ENCODE measurements around the gene ZSCAN23.
"Not testable (repeated sequence)": the region's sequence is repeated elsewhere in the genome, so short reads cannot be mapped to it uniquely, and the experiment has no call there.

ZSCAN23 gene

DNA sequence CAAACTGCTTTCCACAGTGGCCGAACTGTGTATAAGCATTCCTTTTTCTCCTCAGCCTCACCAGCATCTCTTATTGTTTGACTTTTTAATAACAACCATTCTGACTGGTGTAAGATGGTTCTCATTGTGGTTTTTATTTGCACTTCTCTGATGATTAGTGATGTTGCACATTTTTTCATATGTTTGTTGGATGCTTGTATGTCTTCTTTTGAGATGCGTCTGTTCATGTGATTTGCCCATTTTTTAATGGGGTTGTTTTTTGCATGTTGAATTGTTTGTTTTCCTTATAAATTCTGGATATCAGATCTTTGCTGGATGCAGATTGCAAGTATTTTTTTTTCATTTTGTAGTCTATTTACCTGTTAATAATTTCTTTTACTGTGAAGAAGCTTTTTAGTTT, 32.5 kb downstream of the ZSCAN23 start:
- TF ChIP-seq, protein P1, sequence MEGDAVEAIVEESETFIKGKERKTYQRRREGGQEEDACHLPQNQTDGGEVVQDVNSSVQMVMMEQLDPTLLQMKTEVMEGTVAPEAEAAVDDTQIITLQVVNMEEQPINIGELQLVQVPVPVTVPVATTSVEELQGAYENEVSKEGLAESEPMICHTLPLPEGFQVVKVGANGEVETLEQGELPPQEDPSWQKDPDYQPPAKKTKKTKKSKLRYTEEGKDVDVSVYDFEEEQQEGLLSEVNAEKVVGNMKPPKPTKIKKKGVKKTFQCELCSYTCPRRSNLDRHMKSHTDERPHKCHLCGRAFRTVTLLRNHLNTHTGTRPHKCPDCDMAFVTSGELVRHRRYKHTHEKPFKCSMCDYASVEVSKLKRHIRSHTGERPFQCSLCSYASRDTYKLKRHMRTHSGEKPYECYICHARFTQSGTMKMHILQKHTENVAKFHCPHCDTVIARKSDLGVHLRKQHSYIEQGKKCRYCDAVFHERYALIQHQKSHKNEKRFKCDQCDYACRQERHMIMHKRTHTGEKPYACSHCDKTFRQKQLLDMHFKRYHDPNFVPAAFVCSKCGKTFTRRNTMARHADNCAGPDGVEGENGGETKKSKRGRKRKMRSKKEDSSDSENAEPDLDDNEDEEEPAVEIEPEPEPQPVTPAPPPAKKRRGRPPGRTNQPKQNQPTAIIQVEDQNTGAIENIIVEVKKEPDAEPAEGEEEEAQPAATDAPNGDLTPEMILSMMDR (IDR thresholded peaks at IDR 0.05; ENCODE audit: borderline replicate concordance, control extremely low read depth, extremely low read depth, insufficient read depth, missing control alignments), result no peak
- in situ Hi-C loops (cut with MboI; ENCODE audit: low sequenced_read_pairs, unreplicated experiment), result no loop called here
- no peak for DNase-seq (ENCODE audit: low spot score)

DNA sequence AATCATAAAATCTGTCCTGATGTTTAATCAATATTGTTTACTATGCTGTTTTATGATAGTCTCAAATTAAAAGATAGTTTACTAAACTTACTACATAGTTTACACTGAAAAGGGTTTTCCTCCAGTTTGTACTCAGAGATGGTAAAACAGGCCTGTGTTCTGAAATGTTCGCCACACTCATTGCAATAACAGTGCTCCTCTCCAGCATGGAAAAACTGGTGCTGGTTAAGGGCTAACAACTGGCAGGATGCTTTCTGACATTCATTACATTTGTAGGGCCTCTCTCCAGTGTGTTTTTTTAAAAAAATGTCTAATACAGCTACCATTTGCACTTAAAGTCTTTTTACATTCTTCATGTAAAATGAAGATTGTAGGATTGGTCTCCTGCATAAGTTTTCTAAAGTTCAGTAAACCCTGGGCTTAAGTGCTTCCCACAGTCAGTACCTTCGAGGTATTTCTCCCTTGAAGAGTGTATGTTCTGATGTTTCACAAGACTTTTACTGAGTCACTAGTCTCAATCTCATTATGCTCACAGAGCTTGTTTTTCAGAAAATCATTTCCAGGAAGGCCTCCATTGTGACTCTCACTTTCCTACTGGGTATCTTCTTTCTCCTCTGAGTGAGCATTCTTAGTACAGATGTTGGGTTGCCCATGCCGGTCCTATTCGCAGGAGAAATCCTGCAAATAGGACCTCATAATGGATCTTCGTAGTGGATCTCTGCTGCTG, 35.1 kb downstream of the ZSCAN23 start:
- TF ChIP-seq, protein P1 (IDR thresholded peaks at IDR 0.05; ENCODE audit: borderline replicate concordance, control extremely low read depth, extremely low read depth, insufficient read depth, missing control alignments), result no peak
- no peak for DNase-seq (ENCODE audit: low spot score)
- in situ Hi-C loops (cut with MboI; ENCODE audit: low sequenced_read_pairs, unreplicated experiment), result no loop called here

DNA sequence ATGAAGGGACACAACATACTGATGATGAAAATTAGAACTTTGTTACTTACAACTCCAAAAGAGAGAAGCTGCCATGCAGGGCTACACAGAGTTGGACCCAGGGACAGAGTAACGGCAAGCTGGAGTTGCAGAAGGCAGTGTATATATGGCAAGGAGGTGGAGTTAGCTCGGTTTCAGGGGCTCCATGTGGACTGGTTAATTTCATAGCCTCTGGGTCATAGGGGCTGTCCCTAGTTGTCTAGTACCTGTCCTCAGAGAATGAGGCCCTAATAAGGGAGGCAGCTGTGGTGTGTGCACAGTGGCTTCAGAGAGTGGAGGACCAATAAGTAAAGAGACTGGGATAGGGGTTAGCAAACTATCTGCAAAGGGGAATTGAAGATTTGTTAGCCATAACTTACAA, 35.9 kb downstream of the ZSCAN23 start:
- TF ChIP-seq, protein P1 (IDR thresholded peaks at IDR 0.05; ENCODE audit: borderline replicate concordance, control extremely low read depth, extremely low read depth, insufficient read depth, missing control alignments), result no peak
- in situ Hi-C loops (cut with MboI; ENCODE audit: low sequenced_read_pairs, unreplicated experiment), result no loop called here
- DNase-seq (ENCODE audit: low spot score), result no peak

DNA sequence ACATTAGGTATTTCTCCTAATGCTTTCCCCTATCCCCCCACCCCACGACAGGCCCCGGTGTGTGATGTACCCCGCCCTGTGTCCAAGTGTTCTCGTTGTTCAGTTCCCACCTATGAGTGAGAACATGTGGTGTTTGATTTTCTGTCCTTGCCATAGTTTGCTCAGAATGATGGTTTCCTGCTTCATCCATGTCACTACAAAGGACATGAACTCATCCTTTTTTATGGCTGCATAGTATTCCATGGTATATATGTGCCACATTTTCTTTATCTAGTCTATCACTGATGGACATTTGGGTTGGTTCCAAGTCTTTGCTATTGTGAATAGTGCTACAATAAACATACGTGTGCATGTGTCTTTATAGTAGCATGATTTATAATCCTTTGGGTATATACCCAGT, 39.4 kb downstream of the ZSCAN23 start:
- DNase-seq (ENCODE audit: low spot score); in situ Hi-C loops (cut with MboI; ENCODE audit: low sequenced_read_pairs, unreplicated experiment): not testable (repeated sequence)

DNA sequence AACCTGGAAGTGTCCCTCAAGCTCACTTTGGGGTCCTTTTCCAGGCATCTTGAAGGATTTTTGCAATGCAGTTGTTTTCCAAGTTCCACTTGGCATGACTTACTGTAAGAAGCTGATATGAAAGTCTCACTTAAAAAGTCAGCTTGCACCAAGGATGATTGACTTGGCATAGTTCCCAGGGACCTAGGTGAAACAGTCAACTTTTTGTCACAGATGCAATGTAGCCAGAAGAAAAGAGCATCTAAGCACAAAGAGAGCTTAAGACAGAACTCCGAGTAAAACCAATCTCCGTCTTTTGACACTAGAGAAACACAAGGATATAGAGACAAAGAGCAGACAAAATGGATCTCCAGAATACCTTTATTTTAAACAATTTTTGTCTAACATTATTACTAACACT, 41.1 kb downstream of the ZSCAN23 start:
- in situ Hi-C loops (cut with MboI; ENCODE audit: low sequenced_read_pairs, unreplicated experiment), result no loop called here
- no peak for DNase-seq (ENCODE audit: low spot score)
- TF ChIP-seq, protein P1 (IDR thresholded peaks at IDR 0.05; ENCODE audit: borderline replicate concordance, control extremely low read depth, extremely low read depth, insufficient read depth, missing control alignments), result no peak

DNA sequence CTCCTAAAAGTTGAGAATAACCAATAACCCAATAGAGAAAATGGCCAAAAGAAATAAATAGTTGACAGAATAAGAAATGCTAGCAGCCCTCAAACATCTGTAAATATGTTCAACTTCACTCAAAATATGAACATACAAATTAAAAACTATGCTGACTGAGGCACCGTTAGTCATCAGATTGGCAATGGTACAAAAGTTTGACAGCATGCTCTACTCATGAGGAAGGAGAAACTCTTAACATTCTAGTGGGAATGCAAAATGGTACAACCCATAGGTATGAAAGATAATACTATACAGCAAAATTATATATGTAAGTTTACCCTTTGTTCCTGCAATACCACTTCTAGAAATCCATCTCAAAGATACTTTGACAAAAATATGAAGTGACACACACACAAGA, 42.1 kb downstream of the ZSCAN23 start:
- DNase-seq (ENCODE audit: low spot score), result no peak
- in situ Hi-C loops (cut with MboI; ENCODE audit: low sequenced_read_pairs, unreplicated experiment), result no loop called here
- TF ChIP-seq, protein P1 (IDR thresholded peaks at IDR 0.05; ENCODE audit: borderline replicate concordance, control extremely low read depth, extremely low read depth, insufficient read depth, missing control alignments), result no peak

DNA sequence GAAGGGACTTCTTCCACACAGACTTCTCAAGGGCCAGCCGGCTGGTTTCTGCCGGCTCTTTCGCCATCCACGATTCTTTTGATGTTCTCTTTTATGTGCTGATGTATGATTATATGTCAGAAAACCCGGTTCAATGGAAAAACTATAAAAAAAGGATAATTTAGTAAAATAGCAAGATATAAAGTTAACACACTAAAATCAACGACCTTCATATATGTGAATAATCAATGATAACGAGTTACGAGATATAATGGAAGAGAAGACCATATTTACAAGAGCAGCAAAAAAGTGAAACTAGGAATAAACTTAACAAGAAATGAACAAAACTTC, 43.2 kb downstream of the ZSCAN23 start:
- DNase-seq (ENCODE audit: low spot score), result no peak
- TF ChIP-seq, protein P1 (IDR thresholded peaks at IDR 0.05; ENCODE audit: borderline replicate concordance, control extremely low read depth, extremely low read depth, insufficient read depth, missing control alignments), result no peak
- in situ Hi-C loops (cut with MboI; ENCODE audit: low sequenced_read_pairs, unreplicated experiment), result no loop called here

All from GM13976 (cell line).